ENCODE measurements around the gene EFCAB6.

EFCAB6 gene

GRCh38 chr22:43859176-43859575, 47.1 kb upstream of the EFCAB6 start:
- no peak for DNase-seq (ENCODE audit: low read depth, low spot score)
- H3K4me3 ChIP-seq (ENCODE audit: low read depth, low read length) = no peak overlapping the region
- ChIA-PET POLR2A (no interaction called here), CTCF (no interaction called here)
- no peak for TF ChIP-seq CTCF (IDR thresholded peaks at IDR 0.05; ENCODE audit: insufficient read depth, low read length, missing control alignments)

GRCh38 chr22:43858156-43858895, 46.2 kb upstream of the EFCAB6 start:
- TF ChIP-seq CTCF (IDR thresholded peaks at IDR 0.05; ENCODE audit: insufficient read depth, low read length, missing control alignments) = no peak
- ChIA-PET POLR2A (no interaction called here), CTCF (no interaction called here)

GRCh38 chr22:43857367-43857766, 45.3 kb upstream of the EFCAB6 start:
- no peak for TF ChIP-seq CTCF (IDR thresholded peaks at IDR 0.05; ENCODE audit: insufficient read depth, low read length, missing control alignments)
- CTCF ChIA-PET = interaction anchor here (0.8 kb wide), 1 partner anchor 28 kb away, joined by 4 read pairs; no protein-coding TSS in a partner anchor
- no peak overlapping the region for H3K4me3 ChIP-seq (ENCODE audit: low read depth, low read length)
- POLR2A ChIA-PET = no interaction called here
- DNase-seq (ENCODE audit: low read depth, low spot score) = no peak

More at GRCh38 chr22:43858156-43858895, 46.2 kb upstream of the EFCAB6 start:
- H3K4me3 ChIP-seq (ENCODE audit: low read depth, low read length) = no peak overlapping the region
- DNase-seq (ENCODE audit: low read depth, low spot score) = no peak

- TF ChIP-seq CTCF (IDR thresholded peaks at IDR 0.05; ENCODE audit: insufficient read depth, low read length, missing control alignments) = no peak
- ChIA-PET CTCF (no interaction called here), POLR2A (no interaction called here)
- no peak for DNase-seq (ENCODE audit: low read depth, low spot score)
- no peak overlapping the region for H3K4me3 ChIP-seq (ENCODE audit: low read depth, low read length)
These were observed 43.3 kb upstream of the EFCAB6 start for GRCh38 chr22:43855431-43855830.

GRCh38 chr22:43854786-43855271, 42.7 kb upstream of the EFCAB6 start:
- ChIA-PET POLR2A (no interaction called here), CTCF (no interaction called here)
- no peak overlapping the region for H3K4me3 ChIP-seq (ENCODE audit: low read depth, low read length)
- no peak for TF ChIP-seq CTCF (IDR thresholded peaks at IDR 0.05; ENCODE audit: insufficient read depth, low read length, missing control alignments)
- no peak for DNase-seq (ENCODE audit: low read depth, low spot score)

- DNase-seq (ENCODE audit: low read depth, low spot score) = no peak
- no peak overlapping the region for H3K4me3 ChIP-seq (ENCODE audit: low read depth, low read length)
- no peak for TF ChIP-seq CTCF (IDR thresholded peaks at IDR 0.05; ENCODE audit: insufficient read depth, low read length, missing control alignments)
- POLR2A ChIA-PET = no interaction called here
- CTCF ChIA-PET = no interaction called here
These were observed 42.1 kb upstream of the EFCAB6 start for GRCh38 chr22:43854121-43854785.

Data from AG04449 (cell line).